ENCODE measurements around the gene TYSND1.
"Not testable (repeated sequence)": the region's sequence is repeated elsewhere in the genome, so short reads cannot be mapped to it uniquely, and the experiment has no call there.

The TYSND1 gene

GRCh38 chr10:70190102-70190501, 43.6 kb upstream of the TYSND1 start:
- no peak for DNase-seq (ENCODE audit: low read depth)
- TF ChIP-seq CTCF (conservative IDR thresholded peaks at IDR 0.05; ENCODE audit: low read length): no peak
- no peak overlapping the region for H3K4me3 ChIP-seq (ENCODE audit: low read length)

- H3K4me3 ChIP-seq (ENCODE audit: low read length): no peak overlapping the region
- no peak for DNase-seq (ENCODE audit: low read depth)
- no peak for TF ChIP-seq CTCF (conservative IDR thresholded peaks at IDR 0.05; ENCODE audit: low read length)
Measured at GRCh38 chr10:70188768-70189167, 42.3 kb upstream of the TYSND1 start.

- no peak for TF ChIP-seq CTCF (conservative IDR thresholded peaks at IDR 0.05; ENCODE audit: low read length)
- no peak overlapping the region for H3K4me3 ChIP-seq (ENCODE audit: low read length)
- DNase-seq (ENCODE audit: low read depth): no peak
Measured at GRCh38 chr10:70186571-70186970, 40.1 kb upstream of the TYSND1 start.

- TF ChIP-seq CTCF (conservative IDR thresholded peaks at IDR 0.05; ENCODE audit: low read length): no peak
- H3K4me3 ChIP-seq (ENCODE audit: low read length): no peak overlapping the region
- DNase-seq (ENCODE audit: low read depth): no peak
Measured at GRCh38 chr10:70186090-70186489, 39.6 kb upstream of the TYSND1 start.

- no peak overlapping the region for H3K4me3 ChIP-seq (ENCODE audit: low read length)
- DNase-seq (ENCODE audit: low read depth): no peak
- TF ChIP-seq CTCF (conservative IDR thresholded peaks at IDR 0.05; ENCODE audit: low read length): no peak
Measured at GRCh38 chr10:70183304-70183703, 36.8 kb upstream of the TYSND1 start.

- not testable (repeated sequence) for H3K4me3 ChIP-seq (ENCODE audit: low read length); DNase-seq (ENCODE audit: low read depth)
Measured at GRCh38 chr10:70179209-70179608, 32.7 kb upstream of the TYSND1 start.

GRCh38 chr10:70178139-70178725, 31.7 kb upstream of the TYSND1 start:
- no peak overlapping the region for H3K4me3 ChIP-seq (ENCODE audit: low read length)
- DNase-seq (ENCODE audit: low read depth): no peak
- no peak for TF ChIP-seq CTCF (conservative IDR thresholded peaks at IDR 0.05; ENCODE audit: low read length)

GRCh38 chr10:70176441-70176840, 29.9 kb upstream of the TYSND1 start:
- no peak for DNase-seq (ENCODE audit: low read depth)
- no peak for TF ChIP-seq CTCF (conservative IDR thresholded peaks at IDR 0.05; ENCODE audit: low read length)
- H3K4me3 ChIP-seq (ENCODE audit: low read length): no peak overlapping the region

Measured in AG10803 (cell line).